GM12878 (cell line): ENCODE results near the gene SRD5A2. TPM values are rescaled to one million over a fixed set of nuclear protein-coding genes. Genes with fewer than 3 reads are reported as not detected.

Source experiments
- ATAC-seq: fragments of 200-7000 bp; cut with Tn5 transposase; 3 replicates; pipeline ENCODE4 v1.9.1; 2020; ENCODE audit warnings: mild to moderate bottlenecking, moderate library complexity
- BruUV-seq: library from RNA; stranded (reverse); fragments of 400-500 nt; replicated peaks from 2 replicates; lab custom pipeline; 2021; lab: Mats Ljungman, UMichigan
- CTCF ChIA-PET: fragments of 300-600 bp; sonication (Branson Sonifier 250); formaldehyde crosslinking; extraction: SDS; loops from one replicate; lab custom pipeline; 2021; ENCODE audit warnings: inconsistent platforms; lab: Yijun Ruan, JAX
- POLR2A ChIA-PET: fragments of 350-600 bp; formaldehyde crosslinking; extraction: SDS; loops from one replicate; lab custom pipeline; 2021; ENCODE audit warnings: inconsistent platforms; lab: Charles Lee
- RAD21 ChIA-PET: fragments of 300-600 bp; sonication (Branson Sonifier 250); formaldehyde crosslinking; loops from one replicate; lab custom pipeline; 2023; ENCODE audit warnings: antibody characterized with exemption; ENCODE audit not compliant: unreplicated experiment; lab: Charles Lee
- SMC1A ChIA-PET: fragments of 300-600 bp; sonication (Branson Sonifier 250); formaldehyde crosslinking; loops from one replicate; lab custom pipeline; 2023; ENCODE audit not compliant: unreplicated experiment, uncharacterized antibody; lab: Charles Lee
- DNase-seq: peaks from one replicate; pipeline ENCODE4 v3.0.0-alpha.2; 2011; ENCODE audit warnings: low read depth, low spot score
- FAIRE-seq: peaks from 3 replicates; lab custom pipeline; 2011; peaks lifted over from hg19 to GRCh38; lab: Jason Lieb, UNC
- H2AFZ ChIP-seq: 2 replicates; pipeline ENCODE4 v1.6.0; 2011; ENCODE audit warnings: low read depth, low read length, control low read depth; ENCODE audit not compliant: control insufficient read depth
- H3K27ac ChIP-seq: 2 replicates; pipeline ENCODE4 v1.5.1; 2011; ENCODE audit warnings: control low read depth; ENCODE audit not compliant: control insufficient read depth, insufficient read depth
- H3K27me3 ChIP-seq, 2 experiments: replicated peaks in 1 of 2; 2 replicates each; pipeline versions ENCODE4 v1.6.0 to v1.6.1; 2011; ENCODE audit warnings: low read length in 1 of 2; ENCODE audit not compliant: control insufficient read depth in 2 of 2, insufficient read depth in 2 of 2
- H3K36me3 ChIP-seq, 2 experiments: 2 replicates each; pipeline ENCODE4 v1.5.1; 2011; ENCODE audit warnings: low read length in 1 of 2; ENCODE audit not compliant: control insufficient read depth in 2 of 2, insufficient read depth in 2 of 2
- H3K4me1 ChIP-seq: 2 replicates; pipeline ENCODE4 v1.6.1; 2011; ENCODE audit warnings: mild to moderate bottlenecking, low read length, moderate library complexity, mixed read lengths; ENCODE audit not compliant: control insufficient read depth, insufficient read depth
- H3K4me2 ChIP-seq: 2 replicates; pipeline ENCODE4 v1.6.0; 2011; ENCODE audit warnings: control low read depth; ENCODE audit not compliant: control insufficient read depth, insufficient read depth
- H3K4me3 ChIP-seq: fragments of 200-600 bp; sonication (generic); 2 replicates; pipeline ENCODE4 v1.5.1; 2016
- H3K79me2 ChIP-seq: 2 replicates; pipeline ENCODE4 v1.6.0; 2011; ENCODE audit warnings: low read length; ENCODE audit not compliant: control insufficient read depth, insufficient read depth
- H3K9ac ChIP-seq: 2 replicates; pipeline ENCODE4 v1.8.0; 2011; ENCODE audit warnings: low read length, control low read depth, mixed read lengths; ENCODE audit not compliant: control insufficient read depth, insufficient read depth
- H3K9me3 ChIP-seq: replicated peaks from 3 replicates; pipeline ENCODE4 v1.5.1; 2011; ENCODE audit warnings: mild to moderate bottlenecking, low read length; ENCODE audit not compliant: control insufficient read depth, insufficient read depth
- H4K20me1 ChIP-seq: 2 replicates; pipeline ENCODE4 v1.6.0; 2011; ENCODE audit not compliant: control insufficient read depth, insufficient read depth
- CHD2 ChIP-seq: IDR thresholded peaks from 2 replicates; pipeline ENCODE4 v1.6.1; 2011; ENCODE audit warnings: low read depth, low read length, improper control_type of control experiment, borderline replicate concordance
- MLLT1 ChIP-seq: fragments of 450-650 bp; IDR thresholded peaks from 2 replicates; pipeline ENCODE4 v1.6.1; 2016; ENCODE audit warnings: mild to moderate bottlenecking
- MXI1 ChIP-seq: fragments of 150-350 bp; IDR thresholded peaks from 2 replicates; pipeline ENCODE4 v1.6.1; 2011; ENCODE audit warnings: low read depth, mild to moderate bottlenecking, inconsistent platforms, low read length, improper control_type of control experiment
- POU2F2 ChIP-seq: IDR thresholded peaks from 3 replicates; pipeline ENCODE4 v1.6.1; 2011; ENCODE audit warnings: low read depth, mild to moderate bottlenecking, low read length, borderline replicate concordance
- PRDM15 ChIP-seq: fragments of 450-650 bp; formaldehyde crosslinking; IDR thresholded peaks from 2 replicates; pipeline ENCODE4 v1.4.0; 2020; ENCODE audit warnings: mild to moderate bottlenecking, moderate library complexity
- SMAD5 ChIP-seq: IDR thresholded peaks from 2 replicates; pipeline ENCODE4 v1.6.1; 2016; ENCODE audit warnings: antibody characterized with exemption, low read depth
- ZNF622 ChIP-seq: fragments of 450-650 bp; IDR thresholded peaks from 2 replicates; pipeline ENCODE4 v1.6.1; 2017; ENCODE audit warnings: mild to moderate bottlenecking, inconsistent platforms
- WGBS: methylation state at CpG from one replicate; pipeline ENCODE4 v1.1.6; 2016; ENCODE audit warnings: low lambda C conversion rate; ENCODE audit not compliant: insufficient replicate concordance, insufficient coverage; ENCODE audit errors: missing lambda C conversion rate; 5-methylcytosine and 5-hydroxymethylcytosine counted together
- in situ Hi-C: fragments of 300-500 bp; cut with MboI; formaldehyde crosslinking; loops from 9 replicates; pipeline ENCODE4 v1.14.3; 2018; ENCODE audit warnings: mixed read lengths
- intact Hi-C: fragments of 100-400 bp; cut with micrococcal nuclease; formaldehyde crosslinking; loops from one replicate; pipeline ENCODE4 v1.14.2; 2022; ENCODE audit not compliant: unreplicated experiment
- polyA plus RNA-seq, 11 experiments: library from polyadenylated mRNA; depleted of rRNA in 4 of 11; unstranded in 6 of 11; stranded (reverse) in 5 of 11; fragments of >200 nt; fragmentation: Nextera tagmentation in 4 of 11; fragmentation: Illumina TruSeq in 1 of 11; extraction: Ambion mirVana in 4 of 11; extraction: Trizol in 1 of 11; gene quantifications; 1 replicate in 1 of 11; 2 replicates in 10 of 11; pipeline versions ENCODE4 v1.2.1 to v1.2.3, GENCODE V29; 2011 to 2016; ENCODE audit warnings: inconsistent platforms in 2 of 11, missing spikeins in 2 of 11, low read depth in 1 of 11
- total RNA-seq, 4 experiments: library from RNA; depleted of rRNA in 3 of 4; stranded (reverse); fragments of >200 nt in 3 of 4; fragmentation: Illumina TruSeq in 1 of 4; extraction: Trizol in 1 of 4; gene quantifications; 2 replicates each; pipeline versions ENCODE4 v1.2.1 to v1.2.3, GENCODE V29; 2013 to 2021
- TF ChIP-seq, protein P1 (sequence below): fragments of 450-650 bp; IDR thresholded peaks from 2 replicates; pipeline ENCODE4 v1.6.1; 2017; ENCODE audit warnings: antibody characterized with exemption, mild to moderate bottlenecking, moderate library complexity
- TF ChIP-seq, protein P2 (sequence below): IDR thresholded peaks from 2 replicates; pipeline ENCODE4 v1.6.1; 2011; ENCODE audit warnings: borderline replicate concordance, low read depth, mild to moderate bottlenecking, moderate library complexity, mixed read lengths, low read length; ENCODE audit not compliant: insufficient read depth; ENCODE audit errors: extremely low read length

The SRD5A2 gene
- total and polyA plus RNA-seq, 10 of the 15 experiments (the other 5 are each of a cell fraction or from before 2014, with no cell fraction given), result 0.01 TPM; not detected in 7

DNA sequence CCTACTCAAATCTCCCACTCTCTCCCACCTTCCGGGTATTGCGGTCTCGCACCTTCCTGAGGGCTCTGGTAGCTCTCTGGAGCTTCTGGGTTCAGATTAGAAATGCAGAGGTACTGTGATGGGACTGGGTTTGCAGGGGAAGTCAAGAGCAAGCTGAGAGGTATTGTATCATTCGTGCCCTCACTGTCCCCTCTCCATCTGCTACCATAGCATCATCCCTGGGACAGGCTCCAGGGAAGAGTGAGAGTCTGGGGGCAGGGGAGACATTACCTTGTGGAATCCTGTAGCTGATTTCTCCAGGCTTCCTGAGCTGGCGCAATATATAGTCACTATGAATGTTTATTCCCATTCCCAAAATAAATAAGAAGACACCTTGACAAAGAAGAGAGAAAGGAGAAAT lies 49.6 kb downstream of the SRD5A2 start (continued):
- no peak for TF ChIP-seq PRDM15
- TF ChIP-seq SMAD5, result no peak

DNA sequence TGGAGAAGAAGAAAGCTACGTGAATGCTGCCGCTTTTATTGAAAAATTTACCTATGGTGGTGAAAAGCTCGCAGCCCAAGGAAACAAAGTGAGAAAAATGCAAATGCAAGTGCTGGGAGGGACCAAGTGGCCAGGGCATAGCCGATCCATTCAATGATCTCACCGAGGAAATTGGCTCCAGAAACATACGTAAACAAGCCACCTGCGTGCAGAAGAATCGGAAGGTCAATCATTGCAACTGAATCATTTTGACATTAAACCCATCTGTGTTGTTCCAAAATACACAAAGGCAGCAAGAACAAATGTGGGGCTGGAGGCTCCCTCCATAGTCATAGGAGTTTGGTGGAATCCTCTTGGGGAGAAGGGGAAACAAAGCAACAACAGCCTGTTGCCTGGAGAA lies 51.5 kb downstream of the SRD5A2 start:
- ChIA-PET RAD21 (no interaction called here), CTCF (no interaction called here), SMC1A (no interaction called here), POLR2A (no interaction called here)
- DNase-seq (no peak), FAIRE-seq (no peak), ATAC-seq (no peak)
- no peak overlapping the region for H2AFZ ChIP-seq
- H4K20me1 ChIP-seq, result no peaks in the 10 kb centered on the region; the same call in 1 of the 2 replicates
- H3K4me1 ChIP-seq, result no peaks in the 10 kb centered on the region
- H3K27ac ChIP-seq, result no peak overlapping the region
- H3K36me3 ChIP-seq, result no peaks in the 10 kb centered on the region
- peaks cover 0 to 2% of the 10 kb centered on the region in 2 experiments; a peak in 1 of 4 replicates for H3K27me3 ChIP-seq
- in situ Hi-C loops (no loop called here), intact Hi-C loops (no loop called here)
- H3K9ac ChIP-seq, result no peak overlapping the region
- no peak overlapping the region for H3K4me3 ChIP-seq
- no TSS peak for BruUV-seq
- 70% methylated on average over 8 of the region's 8 CpGs for WGBS
- H3K9me3 ChIP-seq, result no peaks in the 10 kb centered on the region
- H3K4me2 ChIP-seq, result no peak overlapping the region
- H3K79me2 ChIP-seq, result no peaks in the 10 kb centered on the region
- no peak for TF ChIP-seq CHD2
- TF ChIP-seq ZNF622, result no peak
- TF ChIP-seq, protein P1, sequence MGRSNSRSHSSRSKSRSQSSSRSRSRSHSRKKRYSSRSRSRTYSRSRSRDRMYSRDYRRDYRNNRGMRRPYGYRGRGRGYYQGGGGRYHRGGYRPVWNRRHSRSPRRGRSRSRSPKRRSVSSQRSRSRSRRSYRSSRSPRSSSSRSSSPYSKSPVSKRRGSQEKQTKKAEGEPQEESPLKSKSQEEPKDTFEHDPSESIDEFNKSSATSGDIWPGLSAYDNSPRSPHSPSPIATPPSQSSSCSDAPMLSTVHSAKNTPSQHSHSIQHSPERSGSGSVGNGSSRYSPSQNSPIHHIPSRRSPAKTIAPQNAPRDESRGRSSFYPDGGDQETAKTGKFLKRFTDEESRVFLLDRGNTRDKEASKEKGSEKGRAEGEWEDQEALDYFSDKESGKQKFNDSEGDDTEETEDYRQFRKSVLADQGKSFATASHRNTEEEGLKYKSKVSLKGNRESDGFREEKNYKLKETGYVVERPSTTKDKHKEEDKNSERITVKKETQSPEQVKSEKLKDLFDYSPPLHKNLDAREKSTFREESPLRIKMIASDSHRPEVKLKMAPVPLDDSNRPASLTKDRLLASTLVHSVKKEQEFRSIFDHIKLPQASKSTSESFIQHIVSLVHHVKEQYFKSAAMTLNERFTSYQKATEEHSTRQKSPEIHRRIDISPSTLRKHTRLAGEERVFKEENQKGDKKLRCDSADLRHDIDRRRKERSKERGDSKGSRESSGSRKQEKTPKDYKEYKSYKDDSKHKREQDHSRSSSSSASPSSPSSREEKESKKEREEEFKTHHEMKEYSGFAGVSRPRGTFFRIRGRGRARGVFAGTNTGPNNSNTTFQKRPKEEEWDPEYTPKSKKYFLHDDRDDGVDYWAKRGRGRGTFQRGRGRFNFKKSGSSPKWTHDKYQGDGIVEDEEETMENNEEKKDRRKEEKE, result no peak
- TF ChIP-seq MLLT1, result no peak
- TF ChIP-seq PRDM15, result no peak
- TF ChIP-seq MXI1, result no peak
- no peak for TF ChIP-seq POU2F2
- TF ChIP-seq, protein P2, sequence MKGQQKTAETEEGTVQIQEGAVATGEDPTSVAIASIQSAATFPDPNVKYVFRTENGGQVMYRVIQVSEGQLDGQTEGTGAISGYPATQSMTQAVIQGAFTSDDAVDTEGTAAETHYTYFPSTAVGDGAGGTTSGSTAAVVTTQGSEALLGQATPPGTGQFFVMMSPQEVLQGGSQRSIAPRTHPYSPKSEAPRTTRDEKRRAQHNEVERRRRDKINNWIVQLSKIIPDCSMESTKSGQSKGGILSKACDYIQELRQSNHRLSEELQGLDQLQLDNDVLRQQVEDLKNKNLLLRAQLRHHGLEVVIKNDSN, result no peak
